Erythroblast (primary cell): ENCODE measurements around the gene SPAG16.

Experiments
- GATA1 ChIP-seq: IDR thresholded peaks from 2 replicates; pipeline ENCODE4 v1.6.1; 2011; ENCODE audit warnings: low read depth, mild to moderate bottlenecking, control low read depth, low read length, moderate library complexity
- POLR2A ChIP-seq: IDR thresholded peaks from 2 replicates; pipeline ENCODE4 v1.6.1; 2011; ENCODE audit warnings: mild to moderate bottlenecking, low read length

- TF ChIP-seq POLR2A (no peak), GATA1 (no peak)
These were observed 1027.9 kb downstream of the SPAG16 start for GRCh38 chr2:214311931-214312749.
